HG03280 (cell line): ENCODE data around the gene C5orf63.
"Not testable (repeated sequence)": the region's sequence is repeated elsewhere in the genome, so short reads cannot be mapped to it uniquely, and the experiment has no call there.

Experiments
- ATAC-seq: cut with Tn5 transposase; IDR thresholded peaks from one replicate; pipeline ENCODE4 v1.9.1; 2021; ENCODE audit warnings: mild to moderate bottlenecking, moderate library complexity; ENCODE audit not compliant: unreplicated experiment

The C5orf63 gene

DNA sequence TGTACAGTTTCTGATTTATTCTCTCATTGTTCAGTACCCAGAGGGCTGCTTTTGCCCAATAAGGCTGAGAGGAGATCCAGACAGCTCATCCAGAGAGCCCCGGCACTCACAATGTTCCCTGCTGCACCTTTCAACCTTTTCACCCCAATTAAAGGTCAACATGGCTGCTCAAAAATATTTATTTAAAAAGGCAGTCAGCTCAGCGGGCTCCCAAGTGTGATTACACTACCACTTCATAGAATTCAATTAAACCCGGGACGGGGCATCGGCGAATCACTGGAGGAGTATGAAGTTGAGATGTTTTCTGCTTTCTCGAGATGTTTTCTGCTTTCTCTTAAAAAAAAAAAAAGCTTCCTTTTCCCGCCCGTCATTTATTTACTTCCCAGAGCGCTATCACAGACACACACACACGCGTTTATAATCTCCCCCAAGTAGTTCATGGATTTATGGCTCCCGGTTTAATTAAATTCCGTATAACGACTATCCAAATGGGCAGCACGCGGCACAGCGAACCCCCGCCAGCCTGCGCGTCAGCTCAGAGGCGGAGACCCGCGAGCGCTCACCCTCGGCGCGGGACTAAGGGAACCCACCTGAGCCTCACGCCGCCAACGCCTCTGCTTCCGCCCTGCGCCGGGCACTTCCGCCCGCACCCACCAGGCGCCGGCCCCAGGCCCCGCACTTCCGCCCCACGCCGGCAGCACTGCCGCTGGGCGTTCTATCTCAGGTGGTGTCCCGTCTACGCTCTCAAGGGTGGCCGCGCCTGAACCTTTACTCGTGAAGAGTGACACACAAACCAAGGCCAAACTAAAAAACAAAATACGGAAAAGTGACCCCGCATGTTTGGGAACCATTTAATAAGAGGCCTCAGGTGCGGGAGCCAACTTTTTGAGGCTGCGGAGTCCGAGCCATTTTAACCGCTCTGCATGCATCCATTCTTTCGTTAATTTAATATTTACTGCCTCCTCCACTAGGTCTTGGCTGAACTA lies at the start of gene C5orf63:
C5orf63 (minus strand) TSS at position 642 of the 986 bp plus-strand sequence. CDS start 14,507 bp downstream, outside the sequence.
- ATAC-seq = peak; percentile 100

GRCh38 chr5:127112347-127112864 lies 39.1 kb upstream of the C5orf63 start:
- no peak for ATAC-seq

GRCh38 chr5:127111112-127111511 lies 37.8 kb upstream of the C5orf63 start:
- ATAC-seq = no peak

DNA sequence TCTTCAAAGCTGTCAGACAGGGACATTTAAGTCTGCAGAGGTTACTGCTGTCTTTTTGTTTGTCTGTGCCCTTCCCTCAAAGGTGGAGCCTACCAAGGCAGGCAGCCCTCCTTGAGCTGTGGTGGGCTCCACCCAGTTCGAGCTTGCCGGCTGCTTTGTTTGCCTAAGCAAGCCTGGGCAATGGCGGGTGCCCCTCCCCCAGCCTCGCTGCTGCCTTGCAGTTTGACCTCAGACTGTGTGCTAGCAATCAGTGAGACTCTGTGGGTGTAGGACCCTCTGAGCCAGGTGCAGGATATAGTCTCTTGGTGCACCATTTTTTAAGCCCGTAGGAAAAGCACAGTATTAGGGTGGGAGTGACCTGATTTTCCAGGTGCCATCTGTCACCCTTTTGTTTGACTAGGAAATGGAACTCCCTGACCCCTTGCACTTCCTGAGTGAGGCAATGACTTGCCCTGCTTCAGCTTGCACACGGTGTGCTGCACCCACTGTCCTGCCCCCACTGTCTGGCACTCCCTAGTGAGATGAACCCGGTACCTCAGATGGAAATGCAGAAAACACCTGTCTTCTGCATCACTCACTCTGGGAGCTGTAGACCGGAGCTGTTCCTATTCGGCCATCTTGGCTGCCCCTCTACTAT lies 35.4 kb upstream of the C5orf63 start:
- ATAC-seq = not testable (repeated sequence)

GRCh38 chr5:127101935-127102334 lies 28.6 kb upstream of the C5orf63 start:
- no peak for ATAC-seq

DNA sequence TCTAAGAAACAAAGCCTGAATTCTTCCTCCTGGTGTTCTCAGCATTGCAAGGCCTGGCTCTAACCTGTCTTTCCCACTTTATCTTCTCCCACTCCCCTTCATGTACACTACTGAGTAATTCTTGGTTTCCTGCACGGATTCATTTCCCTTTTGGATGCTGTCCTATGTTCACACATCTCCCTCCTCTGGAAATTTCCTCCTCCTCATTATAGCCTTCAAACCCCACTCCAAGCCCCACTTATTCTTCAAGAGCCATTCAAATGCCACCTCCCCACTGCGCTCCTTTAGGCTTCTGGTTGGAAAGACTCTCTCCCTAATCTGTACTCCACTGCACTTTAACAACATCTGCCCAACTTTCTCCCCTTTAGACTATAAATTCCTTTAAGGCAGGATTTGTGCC lies 28.2 kb upstream of the C5orf63 start:
- ATAC-seq = no peak

- no peak for ATAC-seq
Observed at GRCh38 chr5:127098241-127098640, 24.9 kb upstream of the C5orf63 start.

GRCh38 chr5:127097278-127097677 lies 24.0 kb upstream of the C5orf63 start:
- no peak for ATAC-seq

GRCh38 chr5:127096328-127096993 lies 23.2 kb upstream of the C5orf63 start:
- no peak for ATAC-seq

- no peak for ATAC-seq
Observed at GRCh38 chr5:127094161-127094814, 21.0 kb upstream of the C5orf63 start.

DNA sequence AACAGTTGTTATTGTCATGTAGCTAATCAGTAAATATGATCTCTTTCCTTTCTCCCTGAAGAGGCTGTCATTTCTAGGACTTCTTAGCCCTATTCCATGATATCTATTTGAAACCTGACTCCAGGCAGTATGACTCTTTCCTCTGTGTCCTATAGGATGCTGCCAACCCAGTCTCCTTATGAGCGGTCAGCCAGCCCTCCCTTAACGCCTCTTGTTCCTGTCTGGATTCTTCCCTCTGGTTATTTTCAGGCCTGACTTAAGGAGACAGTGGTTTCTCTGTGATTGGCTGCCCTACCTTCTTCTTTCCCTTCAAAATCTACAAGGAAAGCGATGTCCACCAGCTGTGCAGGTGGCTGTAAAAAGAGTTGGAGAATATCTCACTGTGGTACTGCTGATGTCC lies 19.4 kb upstream of the C5orf63 start:
- ATAC-seq = no peak

- ATAC-seq = no peak
Observed at GRCh38 chr5:127089191-127089590, 15.9 kb upstream of the C5orf63 start.

- ATAC-seq = no peak
Observed at GRCh38 chr5:127088251-127088650, 14.9 kb upstream of the C5orf63 start.

GRCh38 chr5:127086589-127086988 lies 13.3 kb upstream of the C5orf63 start:
- ATAC-seq = no peak

DNA sequence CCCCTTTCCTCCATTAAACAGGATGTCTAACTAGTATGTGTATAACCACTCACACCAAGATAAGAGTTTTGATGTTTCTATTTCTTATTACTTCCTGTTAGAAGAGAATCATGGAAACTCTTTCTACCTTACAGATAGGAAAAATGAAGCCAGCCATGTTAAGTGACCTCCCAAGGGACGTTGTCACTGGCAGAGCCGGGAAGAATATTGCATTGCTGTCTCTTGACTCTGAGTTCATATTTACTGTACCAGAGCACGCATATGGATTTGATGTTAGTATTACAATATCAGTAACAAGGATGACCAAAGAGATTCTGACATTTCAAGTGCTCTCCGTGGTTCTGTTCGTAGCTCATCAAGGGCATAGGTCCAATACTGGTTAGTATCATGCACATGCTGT lies 12.5 kb upstream of the C5orf63 start:
- ATAC-seq = no peak

DNA sequence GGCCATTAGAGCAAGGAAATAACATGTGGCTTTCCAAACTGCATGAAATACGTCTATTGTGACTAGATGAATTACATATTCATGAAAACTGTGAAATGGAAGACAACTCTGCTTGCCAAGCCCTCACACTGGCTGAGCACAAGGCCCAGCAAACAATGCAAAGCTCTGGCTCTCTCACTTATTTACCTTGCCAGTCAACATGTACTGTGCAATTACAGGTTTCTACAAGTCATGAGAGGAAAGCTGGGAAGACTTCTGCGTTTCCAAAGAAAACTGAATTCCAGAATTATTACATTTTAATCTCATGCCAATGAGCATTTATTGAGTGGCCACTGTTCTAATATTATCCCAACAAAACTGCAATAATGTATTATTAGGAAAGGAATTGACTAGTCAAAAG lies 12.1 kb upstream of the C5orf63 start:
- no peak for ATAC-seq

GRCh38 chr5:127084656-127085055 lies 11.4 kb upstream of the C5orf63 start:
- no peak for ATAC-seq

DNA sequence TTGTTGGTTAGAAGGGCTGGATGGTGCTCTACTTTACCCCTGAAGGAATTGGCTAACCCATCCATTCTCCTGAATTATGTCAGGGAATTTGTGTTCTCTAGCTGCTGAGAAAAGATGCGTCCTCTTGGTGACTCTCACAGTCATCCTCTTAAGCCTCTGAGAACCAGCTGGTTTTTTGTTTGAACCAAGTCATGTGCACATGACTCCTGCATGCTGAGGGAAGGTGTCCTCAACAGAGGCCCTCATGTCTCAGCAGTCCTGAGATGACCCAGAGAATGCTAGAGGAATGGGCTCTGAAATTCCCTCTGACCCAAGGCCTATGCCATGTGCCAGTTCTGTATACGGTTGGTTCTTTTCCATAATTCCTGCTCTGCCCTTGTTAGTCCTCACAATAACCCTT lies 10.4 kb upstream of the C5orf63 start:
- ATAC-seq = no peak

DNA sequence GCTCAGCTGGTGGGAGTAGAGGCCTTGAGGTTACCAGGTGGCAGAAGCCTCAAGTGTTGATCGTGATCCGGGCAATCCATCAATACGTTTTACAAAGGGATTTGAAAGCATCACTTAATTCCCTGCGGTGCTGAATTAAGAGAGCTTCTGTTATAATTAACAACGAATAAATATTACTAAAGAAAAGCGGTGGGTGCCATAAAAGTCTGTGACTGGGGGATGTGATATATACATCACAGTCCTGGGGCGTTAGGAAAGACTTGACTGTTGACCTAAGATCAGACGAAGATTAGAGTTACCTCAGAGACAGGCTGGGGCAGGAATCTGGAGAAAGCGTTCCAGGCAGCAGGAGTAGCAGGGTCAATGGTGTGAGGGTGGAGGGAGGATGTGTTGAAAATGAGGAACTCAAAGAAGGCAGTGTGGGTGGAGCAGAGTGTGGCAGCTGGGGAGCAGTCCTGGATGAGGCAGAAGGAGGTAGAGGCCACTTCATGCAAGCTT lies 6.7 kb upstream of the C5orf63 start:
- no peak for ATAC-seq

DNA sequence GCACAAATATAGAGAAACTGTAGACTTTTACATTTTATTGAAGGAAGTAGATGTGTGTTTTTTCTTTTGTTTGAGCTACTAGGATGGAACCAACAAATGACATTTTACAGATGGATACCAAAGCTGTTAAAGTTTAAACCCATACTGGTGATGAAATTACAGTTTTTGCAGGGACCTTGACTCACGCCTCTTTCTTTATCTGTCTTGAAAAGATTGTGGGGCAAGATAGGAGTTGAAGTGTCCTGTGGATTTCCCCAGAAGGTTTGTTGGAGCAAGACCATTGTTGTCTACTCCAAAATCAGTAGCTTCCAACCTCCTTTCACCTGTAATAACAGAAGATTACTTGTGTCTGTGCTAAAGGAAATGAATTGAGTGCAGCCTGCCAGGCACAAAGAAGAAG lies 4.1 kb upstream of the C5orf63 start:
- no peak for ATAC-seq
